Stimulated activated CD8-positive, alpha-beta memory T cell treated with anti-CD3 and anti-CD28 coated beads, Interleukin-15, amount 100 ng/mL, for 4 hours (primary cell): ENCODE data around the gene CATSPER4.

Source experiments
- DNase-seq, 2 donors: peaks; one replicate each; pipeline ENCODE4 v3.0.0-alpha.2; 2020; ENCODE audit warnings: low read depth in 2 of 2

Gene CATSPER4

DNA sequence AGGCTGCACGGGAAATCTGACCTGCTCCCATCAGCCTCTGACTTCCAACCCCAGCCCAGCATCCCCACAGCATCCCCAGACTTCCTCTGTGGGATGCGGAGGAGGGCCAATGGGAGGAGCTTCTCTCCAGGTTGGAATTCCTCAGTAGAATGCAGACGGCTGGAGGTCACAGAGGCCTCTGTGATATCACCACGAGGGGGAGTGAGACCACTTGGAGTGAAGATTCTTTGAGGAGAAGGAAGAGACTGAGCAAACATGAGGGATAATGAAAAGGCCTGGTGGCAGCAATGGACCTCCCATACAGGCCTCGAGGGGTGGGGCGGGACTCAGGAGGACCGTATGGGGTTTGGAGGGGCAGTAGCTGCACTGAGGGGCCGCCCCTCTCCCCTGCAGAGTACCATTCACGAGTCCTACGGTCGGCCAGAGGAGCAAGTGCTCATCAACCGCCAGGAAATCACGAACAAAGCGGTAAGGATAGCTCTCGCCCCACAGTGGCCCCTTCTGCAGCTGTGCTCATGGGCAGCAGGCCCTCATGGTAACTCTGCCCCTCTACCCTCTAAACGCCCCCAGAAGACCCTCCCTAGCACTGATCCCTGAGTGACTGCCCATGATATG is at the start of gene CATSPER4:
CATSPER4 (plus strand) TSS at position 230 of the 615 bp plus-strand sequence; CDS start at position 256, 26 bp downstream.
- no peak for DNase-seq

DNA sequence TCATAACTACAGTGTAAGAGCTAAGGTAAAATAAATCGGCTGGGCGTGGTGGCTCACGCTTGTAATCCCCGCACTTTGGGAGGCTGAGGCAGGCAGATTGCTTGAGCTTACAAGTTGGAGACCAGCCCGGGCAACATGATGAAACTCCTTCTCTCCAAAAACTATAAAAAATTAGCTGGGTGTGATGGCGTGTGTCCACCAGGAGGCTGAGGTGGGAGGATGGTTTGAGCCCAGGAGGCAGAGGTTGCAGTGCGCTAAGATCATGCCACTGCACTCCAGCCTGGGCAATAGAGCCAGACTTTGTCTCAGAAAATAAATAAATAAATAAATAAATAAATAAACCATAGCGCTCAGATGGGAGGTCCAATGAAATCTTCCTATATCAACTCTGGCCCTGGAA is 48.2 kb upstream of the CATSPER4 start:
- no peak for DNase-seq

DNA sequence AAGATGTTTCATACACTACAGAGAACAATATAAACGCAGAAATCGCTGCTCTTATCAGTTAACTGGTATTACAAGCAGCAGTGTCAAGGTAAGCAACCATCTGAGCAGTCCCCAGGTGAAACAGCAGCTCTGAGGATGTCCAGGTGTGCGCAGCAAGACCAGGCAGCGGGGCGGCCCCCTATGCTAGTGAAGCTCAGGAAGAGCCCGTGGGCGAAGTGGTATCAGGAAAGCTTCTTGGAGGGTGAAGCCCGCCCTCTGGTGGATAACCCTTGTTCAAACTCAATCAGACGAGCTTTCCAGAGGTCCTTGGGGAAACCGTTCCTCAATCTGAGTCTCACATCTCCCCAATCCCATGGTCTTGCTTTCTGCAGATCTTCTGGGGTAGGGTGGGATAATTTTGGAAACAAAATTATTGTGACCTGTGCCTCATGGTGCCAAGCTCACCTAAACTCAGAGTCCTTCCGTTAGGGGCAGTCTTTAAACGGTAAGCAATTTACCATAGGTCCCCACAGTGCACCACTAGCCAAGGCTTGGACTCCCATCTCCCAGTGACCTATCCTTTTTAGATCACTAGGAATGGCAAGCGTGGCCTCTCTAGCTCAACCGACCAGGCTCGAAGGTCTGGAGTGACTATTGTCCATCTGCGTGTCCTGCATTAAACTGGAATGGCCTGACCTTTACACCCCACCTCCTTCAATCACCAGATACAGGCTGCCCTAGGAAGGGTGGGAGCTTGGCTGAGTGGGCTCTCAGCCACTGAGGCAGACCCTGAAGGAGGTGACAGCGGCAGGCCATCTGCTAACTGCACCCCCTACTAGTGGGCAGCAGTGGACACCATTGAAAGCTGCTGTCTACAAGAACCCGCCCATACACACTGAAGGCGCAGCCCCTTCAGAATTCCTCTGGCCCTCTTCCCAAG is 45.1 kb upstream of the CATSPER4 start:
- DNase-seq, result peak; percentile 42 to 50

DNA sequence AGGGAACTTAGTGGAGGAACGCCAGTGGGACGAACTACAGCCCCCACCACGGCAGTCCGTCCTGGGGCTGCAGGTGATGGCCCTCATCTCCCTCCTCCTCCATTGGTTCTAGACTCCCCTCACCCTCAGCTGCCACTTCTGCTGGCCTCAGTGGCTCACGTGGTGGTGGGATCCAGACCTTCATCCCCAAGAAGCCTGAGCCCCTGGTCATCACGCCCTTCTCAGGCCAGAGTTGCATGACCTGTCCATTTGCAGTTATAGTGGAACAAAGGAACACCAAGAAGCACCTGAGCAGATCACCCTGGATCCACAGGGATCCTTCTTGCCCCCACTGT is 44.5 kb upstream of the CATSPER4 start:
- no peak for DNase-seq

DNA sequence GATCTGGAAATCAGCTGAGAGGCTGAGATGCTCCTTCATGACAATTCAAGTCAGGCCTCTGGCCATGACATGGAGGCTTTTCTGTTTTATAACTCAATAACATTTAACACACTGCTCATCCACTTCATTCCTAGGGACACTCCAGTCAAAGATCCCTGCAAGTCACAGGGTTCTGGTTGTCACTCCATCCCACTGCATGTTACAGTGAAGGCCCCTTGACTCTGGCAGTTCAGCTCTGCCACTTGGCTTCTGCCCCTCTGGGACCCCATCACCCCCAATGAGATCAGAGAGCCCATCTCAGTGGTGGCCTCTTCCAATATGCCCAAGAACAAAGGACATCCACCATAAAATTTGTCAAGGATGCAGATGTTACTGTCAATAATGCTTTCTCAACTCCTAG is 41.5 kb upstream of the CATSPER4 start:
- no peak for DNase-seq

DNA sequence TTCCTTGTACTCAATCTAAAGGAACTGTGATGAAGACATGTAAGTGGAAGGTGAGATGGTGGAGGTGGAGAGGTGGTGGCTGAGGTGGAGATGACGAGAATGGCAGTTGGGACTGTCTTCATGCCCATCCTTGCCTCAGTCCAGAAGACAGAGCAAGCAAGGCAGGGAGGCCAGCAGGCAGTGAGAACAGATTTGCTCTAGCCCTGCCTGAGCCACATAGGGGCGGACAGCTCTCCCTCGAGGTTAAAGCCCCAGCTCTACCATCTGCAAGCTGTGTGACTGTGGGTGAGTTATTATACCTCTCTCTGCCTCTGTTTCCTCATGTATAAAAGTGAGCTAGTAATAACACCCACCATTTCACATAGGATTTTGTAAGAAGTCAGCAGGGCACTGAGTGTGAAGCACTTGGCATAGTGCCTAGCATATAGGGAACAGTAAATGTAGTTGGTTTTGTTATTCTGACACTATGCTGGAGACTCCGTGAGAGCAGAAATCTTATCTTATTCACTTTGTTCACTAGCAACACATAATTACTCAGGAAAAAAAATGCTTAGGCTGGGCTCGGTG is 36.4 kb upstream of the CATSPER4 start:
- DNase-seq, result no peak

DNA sequence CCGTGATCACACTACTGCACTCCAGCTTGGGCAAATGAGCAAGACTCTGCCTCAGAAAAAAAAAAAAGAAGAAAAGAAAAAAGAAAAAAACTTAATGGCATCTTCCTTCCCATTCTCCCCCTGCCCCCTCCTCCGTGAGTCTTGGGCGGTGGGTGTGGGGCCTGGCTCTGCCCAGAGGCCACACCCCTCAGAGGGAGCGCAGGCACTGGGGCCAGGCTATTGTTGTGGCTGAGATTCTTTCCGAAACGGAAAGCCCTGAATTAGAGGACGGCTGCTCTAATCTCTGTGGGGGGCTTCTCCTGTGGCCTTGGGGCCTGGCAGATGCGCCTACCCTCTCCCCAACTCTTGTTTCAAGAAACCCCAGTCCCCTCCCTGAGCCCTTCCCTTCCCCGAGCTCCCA is 35.7 kb upstream of the CATSPER4 start:
- DNase-seq, result no peak

DNA sequence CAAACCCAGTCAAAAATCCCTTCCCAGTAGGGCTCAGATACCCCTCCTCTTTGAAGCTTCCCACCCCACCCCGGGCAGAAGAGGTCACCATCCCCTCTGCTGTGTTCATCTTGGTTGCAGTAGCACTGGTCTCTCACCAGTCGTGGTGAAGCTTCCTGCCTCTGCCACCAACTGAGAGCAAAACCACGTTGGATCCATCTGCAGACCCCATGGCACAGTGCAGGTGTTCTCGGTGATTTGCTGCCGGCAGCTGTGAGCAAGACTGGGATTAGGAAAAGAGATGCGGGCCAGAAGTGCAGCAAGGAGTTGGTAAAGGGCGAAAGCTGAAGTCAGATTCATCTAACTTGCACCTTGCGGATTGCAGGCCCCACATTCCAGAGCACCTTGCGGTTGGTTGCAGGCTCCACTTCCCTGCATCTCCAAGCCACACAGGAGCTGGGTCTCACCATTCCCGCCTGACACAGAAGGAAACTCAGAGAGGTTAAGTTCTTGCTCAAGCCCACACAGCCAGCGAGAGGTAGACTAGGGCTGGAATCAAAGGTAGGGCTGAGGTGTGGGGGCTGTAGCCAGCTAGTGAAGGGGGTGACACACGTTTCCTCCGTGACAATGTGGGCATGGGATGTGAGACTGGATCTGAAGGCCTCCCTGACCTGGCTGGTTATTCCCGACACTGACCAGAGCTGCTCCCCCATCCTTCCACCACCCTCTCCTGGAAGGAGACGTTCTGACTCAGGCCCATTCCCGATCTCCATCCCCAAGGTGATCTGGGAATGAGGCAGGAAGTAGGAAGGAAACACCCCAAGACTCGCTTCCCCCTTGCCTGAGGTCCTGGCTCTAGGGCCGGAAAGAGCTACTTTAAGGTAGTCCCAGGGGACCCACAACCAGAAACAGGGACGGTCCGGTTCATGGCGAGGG is 34.8 kb upstream of the CATSPER4 start:
- DNase-seq, result no peak

DNA sequence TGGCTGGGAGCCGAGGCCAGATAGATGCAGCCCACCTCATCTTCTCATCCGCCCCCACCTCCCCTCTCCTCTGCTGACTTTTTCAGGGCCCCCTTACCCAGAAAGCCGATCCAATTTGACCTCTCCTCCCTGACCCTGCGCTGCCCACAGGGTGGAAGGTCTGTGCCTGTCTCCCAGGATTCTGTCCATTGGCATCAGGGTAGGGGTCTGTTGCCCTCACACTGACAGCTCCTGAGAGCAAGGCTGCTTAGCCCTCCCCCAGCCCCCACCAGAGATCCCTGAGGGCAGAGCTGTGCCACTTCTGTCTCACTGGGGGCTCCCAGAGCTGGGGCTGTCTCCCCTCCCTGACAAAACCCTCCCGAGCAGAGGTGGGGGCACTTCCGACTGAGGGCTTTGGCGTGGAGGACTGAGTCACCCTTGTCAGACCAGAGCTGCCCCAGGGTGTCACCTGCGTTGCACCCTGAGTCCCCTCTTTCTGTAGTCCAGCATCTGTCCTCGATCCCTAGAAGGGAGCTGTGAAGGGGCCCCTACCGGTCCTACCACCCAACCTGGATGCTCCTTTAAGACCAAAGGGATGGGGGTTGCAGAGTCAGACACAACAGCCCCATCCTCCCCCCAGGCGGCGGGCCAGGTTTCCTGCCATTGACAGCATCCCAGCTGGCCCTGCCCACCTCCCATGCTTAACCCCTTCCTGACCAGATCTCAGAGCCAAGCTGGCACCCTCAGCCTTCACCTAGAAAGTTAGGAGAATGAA is 33.9 kb upstream of the CATSPER4 start:
- DNase-seq, result no peak

DNA sequence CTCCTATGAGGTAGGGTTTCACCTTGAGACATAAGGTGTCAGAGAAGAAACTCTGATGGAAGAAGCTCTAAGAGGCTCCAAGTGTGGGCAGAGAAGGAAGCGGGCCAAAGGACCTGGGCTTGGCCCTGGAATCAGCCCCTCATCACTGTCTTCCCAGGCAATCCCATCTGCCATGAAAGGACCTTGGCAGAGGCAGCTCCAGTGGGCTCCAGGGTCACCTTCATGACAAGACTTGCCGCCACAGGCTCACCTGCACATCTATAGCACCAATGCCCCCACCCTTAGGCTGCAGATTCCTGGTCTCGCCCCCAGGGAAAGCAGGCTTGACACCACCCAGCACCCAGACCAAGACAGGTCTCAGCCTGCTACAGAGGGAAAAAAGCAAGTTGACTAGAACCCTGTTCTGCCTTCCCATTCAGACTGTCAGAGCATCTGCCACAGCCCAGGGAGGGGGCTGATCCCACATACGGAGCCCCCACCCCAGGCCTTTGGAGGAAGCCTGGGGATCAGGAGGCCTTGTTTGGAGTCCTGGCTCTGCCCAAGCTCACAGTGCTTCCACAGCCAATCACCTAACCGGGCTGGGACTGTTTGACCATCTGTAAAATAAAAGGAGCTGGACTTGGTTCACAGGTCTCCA is 32.0 kb upstream of the CATSPER4 start:
- DNase-seq, result no peak

DNA sequence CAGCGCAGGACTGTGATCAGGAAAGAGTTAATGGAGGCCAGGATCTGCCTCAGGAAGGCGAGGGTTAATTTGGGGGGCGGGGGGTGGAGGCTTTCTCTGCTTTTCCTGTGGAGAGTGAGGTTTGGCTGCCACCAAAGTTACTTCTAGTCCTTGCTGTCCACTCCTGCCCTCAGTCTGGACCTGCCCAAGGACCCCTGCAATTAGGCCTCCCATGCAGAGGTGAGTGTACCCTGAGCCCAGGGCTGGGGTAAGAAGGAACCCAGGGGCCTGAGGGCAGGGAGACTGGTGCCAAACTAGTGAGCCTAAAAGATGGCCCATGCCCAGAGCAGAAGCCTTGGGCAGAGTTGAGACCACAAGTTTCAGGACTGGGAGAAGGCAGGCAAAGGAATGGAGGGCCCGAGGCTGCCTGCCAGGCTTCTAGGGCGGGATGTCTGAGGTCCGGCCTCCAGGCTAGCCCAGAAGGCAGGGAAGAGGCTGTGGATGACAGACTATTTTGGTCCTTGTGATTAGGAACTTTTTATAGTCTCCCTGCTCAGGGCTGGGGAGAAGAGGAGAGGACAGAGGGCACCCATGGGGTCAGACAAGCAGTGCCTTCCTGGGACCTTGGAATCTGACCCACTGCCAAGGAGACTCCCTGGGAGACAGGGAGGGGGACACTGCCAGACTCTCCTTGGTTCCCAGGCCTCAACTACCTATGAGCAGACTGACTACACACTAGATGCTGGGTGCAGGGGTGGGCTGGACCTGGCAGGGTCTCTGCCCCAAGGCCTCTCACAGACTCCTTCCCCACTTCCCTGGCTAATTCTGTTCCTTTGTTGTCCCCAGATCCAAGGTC is 31.3 kb upstream of the CATSPER4 start, which contains the start of gene FAM110D:
FAM110D (plus strand) TSS at position 172 of the 835 bp plus-strand sequence. CDS start 2,213 bp downstream, outside the sequence.
- DNase-seq, result no peak

DNA sequence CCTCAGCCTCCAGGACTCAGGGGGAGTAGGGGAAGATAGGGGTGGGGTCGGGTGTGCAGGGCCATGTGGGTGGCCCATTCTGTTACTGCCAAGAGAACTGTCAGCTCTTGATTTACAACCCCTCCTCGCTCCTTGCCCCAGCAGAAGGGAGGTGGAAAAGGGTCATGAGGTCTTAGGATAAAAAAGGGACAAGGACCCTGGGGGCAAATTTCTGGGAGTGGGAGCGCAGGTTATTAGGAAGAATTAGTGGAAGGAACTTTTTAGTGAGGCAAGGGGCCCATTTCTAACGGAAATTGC is 30.7 kb upstream of the CATSPER4 start:
- no peak for DNase-seq

DNA sequence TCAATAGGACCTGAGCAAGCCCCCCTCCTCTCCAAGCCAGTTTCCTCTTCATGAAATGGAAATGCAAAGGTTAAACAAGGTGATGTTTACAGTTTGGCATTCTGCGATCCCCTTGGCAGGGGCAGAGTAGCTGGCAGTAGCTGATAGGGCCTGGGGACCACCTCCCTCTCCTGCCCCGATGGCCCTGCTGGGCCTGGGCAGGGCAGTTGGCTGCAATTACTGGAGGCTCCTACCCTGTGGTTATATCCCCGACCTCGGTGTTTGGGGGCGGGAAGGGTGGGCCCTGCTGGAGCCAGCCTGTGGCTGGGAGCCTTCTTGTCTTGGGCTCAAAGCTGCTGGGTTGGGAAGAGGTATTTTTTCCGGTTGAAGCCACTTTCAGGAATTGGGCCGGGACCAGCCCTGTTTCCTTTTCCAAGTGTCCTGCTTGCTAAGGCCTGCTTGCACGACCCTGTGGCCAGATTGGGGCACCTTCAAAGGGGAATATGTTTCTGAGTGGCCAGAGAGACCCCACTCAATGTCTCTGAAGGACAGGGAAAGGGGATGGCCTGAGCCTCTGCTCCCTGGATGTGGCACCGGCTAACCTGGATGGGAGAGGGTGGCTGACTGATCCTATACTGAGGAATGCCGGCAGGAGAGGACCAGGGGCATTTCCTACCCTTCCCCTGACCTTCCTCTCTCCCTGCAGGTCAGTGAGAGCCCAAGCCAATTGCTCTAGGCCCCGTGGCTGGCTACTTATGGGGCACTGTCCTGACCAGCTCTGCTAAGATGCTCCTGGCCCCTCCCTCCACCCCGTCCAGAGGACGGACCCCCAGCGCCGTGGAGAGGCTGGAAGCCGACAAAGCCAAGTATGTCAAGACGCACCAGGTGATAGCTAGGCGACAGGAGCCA is 29.6 kb upstream of the CATSPER4 start:
- DNase-seq, result no peak

DNA sequence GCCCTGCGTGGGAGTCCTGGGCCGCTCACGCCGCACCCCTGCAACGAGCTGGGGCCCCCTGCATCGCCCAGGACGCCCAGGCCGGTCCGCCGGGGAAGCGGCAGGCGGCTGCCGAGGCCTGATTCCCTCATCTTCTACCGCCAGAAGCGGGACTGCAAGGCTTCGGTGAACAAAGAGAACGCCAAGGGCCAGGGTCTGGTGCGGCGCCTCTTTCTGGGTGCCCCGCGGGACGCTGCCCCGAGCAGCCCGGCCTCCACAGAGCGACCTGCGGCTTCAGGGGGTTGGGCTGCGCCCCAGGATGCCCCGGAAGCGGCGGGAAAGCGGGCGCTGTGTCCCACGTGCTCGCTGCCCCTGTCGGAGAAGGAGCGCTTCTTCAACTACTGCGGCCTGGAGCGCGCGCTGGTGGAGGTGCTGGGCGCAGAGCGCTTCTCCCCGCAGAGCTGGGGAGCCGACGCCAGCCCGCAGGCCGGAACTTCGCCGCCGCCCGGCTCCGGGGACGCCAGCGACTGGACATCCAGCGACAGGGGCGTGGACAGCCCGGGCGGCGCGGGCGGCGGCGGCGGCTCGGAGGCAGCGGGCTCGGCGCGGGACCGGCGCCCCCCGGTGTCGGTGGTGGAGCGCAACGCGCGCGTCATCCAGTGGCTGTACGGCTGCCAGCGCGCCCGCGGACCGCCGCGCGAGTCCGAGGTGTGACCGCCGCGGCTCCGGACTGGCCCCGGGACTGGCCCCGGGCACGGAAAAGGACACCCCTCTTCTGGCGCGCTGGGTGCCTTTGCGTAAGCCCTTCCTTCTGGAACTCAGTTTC is 28.8 kb upstream of the CATSPER4 start:
- DNase-seq, result no peak

DNA sequence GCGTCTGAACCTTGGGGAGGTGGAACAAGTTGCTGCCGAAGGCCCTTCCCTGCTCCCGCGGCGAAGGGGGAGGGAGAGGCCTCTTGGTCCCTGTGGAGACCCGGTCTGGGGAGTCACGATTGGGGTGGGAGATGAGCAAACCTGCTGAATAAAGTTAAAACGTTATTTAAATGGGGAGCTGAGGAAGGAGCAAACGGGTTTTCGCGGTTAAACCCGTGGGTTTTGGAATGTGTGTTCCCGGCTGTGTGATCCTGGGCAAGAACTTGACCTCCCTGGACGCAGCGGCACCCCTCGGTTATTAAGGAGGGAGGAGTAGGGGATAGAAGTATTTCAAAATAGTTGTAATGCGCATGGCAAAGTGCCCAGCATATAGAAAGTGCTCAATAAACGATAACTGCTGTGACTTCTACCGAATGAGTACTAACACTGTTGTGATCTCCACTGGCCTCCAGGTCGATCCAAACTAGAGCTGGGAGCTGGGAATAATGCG is 28.1 kb upstream of the CATSPER4 start:
- no peak for DNase-seq

DNA sequence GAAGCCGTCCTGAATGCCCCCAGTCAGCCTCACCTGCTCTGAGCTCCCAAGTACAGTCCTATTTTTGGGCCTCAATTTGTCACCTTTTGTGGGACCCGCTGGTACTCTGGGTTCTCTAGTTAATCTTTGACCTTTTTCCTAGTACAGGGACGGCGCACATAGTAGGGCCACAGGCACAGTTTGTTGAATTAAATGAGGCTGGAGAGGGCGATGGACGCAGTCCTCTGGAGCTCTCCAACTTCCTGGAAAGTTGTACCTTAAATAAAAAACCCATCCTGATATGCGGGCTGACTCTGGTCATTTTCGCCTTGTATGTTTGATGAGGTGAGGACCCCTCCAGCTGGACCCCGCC is 26.7 kb upstream of the CATSPER4 start:
- DNase-seq, result no peak

DNA sequence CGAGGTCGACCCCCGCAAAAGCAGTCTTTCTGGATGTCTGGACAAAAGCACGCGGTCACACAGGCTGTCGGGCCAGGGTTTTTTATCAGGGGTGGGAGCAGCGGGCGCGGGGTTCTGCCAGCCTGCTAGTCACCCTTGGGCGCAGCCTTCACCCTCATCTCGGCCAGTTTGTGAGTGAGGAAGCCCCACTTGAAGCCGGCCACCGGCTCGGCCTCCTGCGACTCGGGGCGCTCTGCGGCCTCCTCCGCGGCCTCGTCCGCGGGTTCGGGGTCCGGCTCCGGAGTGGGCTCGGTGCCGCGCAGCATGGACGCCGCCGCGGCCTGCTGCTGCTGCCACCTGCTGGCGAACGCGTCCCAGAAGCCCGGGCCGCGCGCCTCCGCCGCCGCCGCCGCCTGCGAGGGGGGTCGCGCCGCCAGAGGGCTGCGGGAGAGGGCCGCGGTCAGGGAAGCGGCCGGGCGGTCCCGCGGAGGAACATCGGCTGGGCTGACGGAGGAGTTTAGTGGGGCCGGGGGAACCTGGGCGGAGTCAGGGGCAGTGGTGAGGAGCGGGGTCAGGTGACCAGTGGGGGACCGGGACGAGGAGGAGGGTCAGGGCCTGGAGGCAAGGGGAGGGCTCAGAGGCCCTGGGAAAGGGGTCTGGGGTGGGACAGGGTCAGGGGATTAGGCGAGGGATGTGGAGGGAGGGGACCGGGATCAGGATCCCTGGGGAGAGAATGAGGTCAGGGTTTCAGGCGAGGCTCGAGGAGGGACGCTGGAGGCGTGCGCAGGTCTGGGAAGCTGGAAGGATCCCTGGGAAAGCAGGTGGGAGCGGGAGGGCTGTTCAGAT is 26.2 kb upstream of the CATSPER4 start:
- peak in 1 of 2 donors; percentile 22 for DNase-seq
